HepG2 (cell line): ENCODE data around the gene TUBB4B. TPM values are rescaled to one million over a fixed set of nuclear protein-coding genes. Genes with fewer than 3 reads are reported as not detected.

Experiments used
- ATAC-seq: fragments of 200-7000 bp; cut with Tn5 transposase; 3 replicates; pipeline ENCODE4 v1.9.1; 2020; ENCODE audit warnings: mild to moderate bottlenecking, moderate library complexity
- BruUV-seq: library from RNA; stranded (reverse); fragments of 400-500 nt; replicated peaks from 2 replicates; lab custom pipeline; 2021; lab: Mats Ljungman, UMichigan
- CTCF ChIA-PET: fragments of 300-600 bp; formaldehyde crosslinking; extraction: SDS; loops from one replicate; lab custom pipeline; 2021; ENCODE audit warnings: low total read pairs, inconsistent platforms, low intra/inter-chr PET ratio; lab: Yijun Ruan, JAX
- POLR2A ChIA-PET: fragments of 350-600 bp; sonication (Branson Sonifier 250); formaldehyde crosslinking; loops from one replicate; lab custom pipeline; 2020; ENCODE audit warnings: antibody characterized with exemption, inconsistent platforms; lab: Yijun Ruan, JAX
- DNase-seq: peaks from one replicate; pipeline ENCODE4 v3.0.0-alpha.2; 2015; ENCODE audit warnings: low spot score
- FAIRE-seq: peaks from 3 replicates; lab custom pipeline; 2011; peaks lifted over from hg19 to GRCh38; lab: Jason Lieb, UNC
- H2AFZ ChIP-seq: one replicate; pipeline ENCODE4 v1.6.1; 2011; ENCODE audit warnings: low read length, inconsistent platforms
- H3K27ac ChIP-seq: fragments of 300-600 bp; 3 replicates; pipeline ENCODE4 v1.8.0; 2011; ENCODE audit warnings: mixed run types, mild to moderate bottlenecking, mixed read lengths, low read length, inconsistent platforms; ENCODE audit not compliant: insufficient read depth; ENCODE audit errors: extremely low read length
- H3K27me3 ChIP-seq, 2 experiments: fragments of 200-600 bp in 1 of 2; 2 replicates in 1 of 2; 3 replicates in 1 of 2; pipeline versions ENCODE4 v1.6.0 to v1.8.0; 2011; ENCODE audit warnings: low read length in 2 of 2, mild to moderate bottlenecking in 2 of 2, moderate library complexity in 2 of 2, inconsistent platforms in 1 of 2; ENCODE audit not compliant: insufficient read depth in 2 of 2, control insufficient read depth in 1 of 2
- H3K36me3 ChIP-seq, 2 experiments: fragments of 200-600 bp in 1 of 2; replicated peaks in 1 of 2; 2 replicates in 1 of 2; 3 replicates in 1 of 2; pipeline versions ENCODE4 v1.5.1 to v1.8.0; 2011; ENCODE audit warnings: low read length in 2 of 2, inconsistent platforms in 1 of 2; ENCODE audit not compliant: insufficient read depth in 2 of 2, control insufficient read depth in 1 of 2
- H3K4me1 ChIP-seq: 2 replicates; pipeline ENCODE4 v1.5.1; 2012; ENCODE audit warnings: low read length, inconsistent platforms; ENCODE audit not compliant: insufficient read depth
- H3K4me2 ChIP-seq: 2 replicates; pipeline ENCODE4 v1.6.0; 2011; ENCODE audit warnings: low read depth, low read length, inconsistent platforms
- H3K4me3 ChIP-seq, 3 experiments: fragments of 200-600 bp in 1 of 3; sonication (generic), shearing (Covaris generic) in 1 of 3; replicated peaks in 1 of 3; 2 replicates each; pipeline ENCODE4 v1.5.1; 2011 to 2016; ENCODE audit warnings: low read length in 3 of 3, inconsistent platforms in 2 of 3, low read depth in 2 of 3, mild to moderate bottlenecking in 2 of 3, control low read depth in 1 of 3, mixed read lengths in 1 of 3; ENCODE audit not compliant: insufficient read depth in 1 of 3
- H3K79me2 ChIP-seq: one replicate; pipeline ENCODE4 v1.6.1; 2011; ENCODE audit warnings: low read length, inconsistent platforms; ENCODE audit not compliant: insufficient read depth
- H3K9ac ChIP-seq: 2 replicates; pipeline ENCODE4 v1.6.0; 2011; ENCODE audit warnings: mild to moderate bottlenecking, low read depth, low read length, inconsistent platforms; ENCODE audit not compliant: insufficient read depth
- H3K9me3 ChIP-seq: 2 replicates; pipeline ENCODE4 v1.5.1; 2012; ENCODE audit warnings: mild to moderate bottlenecking, low read length
- H4K20me1 ChIP-seq: 2 replicates; pipeline ENCODE4 v1.6.0; 2011; ENCODE audit warnings: inconsistent platforms, mild to moderate bottlenecking, low read length, moderate library complexity; ENCODE audit not compliant: insufficient read depth
- AFF4 ChIP-seq: sonication (generic); formaldehyde crosslinking; IDR thresholded peaks from 2 replicates; pipeline ENCODE4 v1.4.0; 2020; ENCODE audit warnings: missing genetic modification reagents
- GABPB1 ChIP-seq: IDR thresholded peaks from 2 replicates; pipeline ENCODE4 v1.6.1; 2016; ENCODE audit warnings: mild to moderate bottlenecking, missing genetic modification reagents, moderate library complexity, missing compliant biosample characterization
- HNRNPL ChIP-seq: fragments of 200-400 bp; formaldehyde crosslinking; IDR thresholded peaks from 2 replicates; pipeline ENCODE4 v1.6.1; 2017; ENCODE audit warnings: mild to moderate bottlenecking, low read depth, low read length
- KAT8 ChIP-seq: IDR thresholded peaks from 2 replicates; pipeline ENCODE4 v1.6.1; 2016; ENCODE audit warnings: missing genetic modification reagents, missing compliant biosample characterization
- RXRB ChIP-seq: IDR thresholded peaks from 2 replicates; pipeline ENCODE4 v1.6.1; 2016; ENCODE audit warnings: borderline replicate concordance, missing genetic modification reagents, missing compliant biosample characterization
- SMC3 ChIP-seq: IDR thresholded peaks from 2 replicates; pipeline ENCODE4 v1.6.1; 2011; ENCODE audit warnings: low read length, improper control_type of control experiment
- XRCC5 ChIP-seq: fragments of 200-400 bp; formaldehyde crosslinking; optimal IDR thresholded peaks from 2 replicates; pipeline ENCODE3; 2017; ENCODE audit warnings: mild to moderate bottlenecking, low read length
- ZNF567 ChIP-seq: sonication (generic); formaldehyde crosslinking; IDR thresholded peaks from 2 replicates; pipeline ENCODE4 v1.8.1; 2023; ENCODE audit warnings: mild to moderate bottlenecking, missing genetic modification reagents, borderline replicate concordance
- ZNF749 ChIP-seq: sonication (generic); formaldehyde crosslinking; IDR thresholded peaks from 2 replicates; pipeline ENCODE4 v1.8.0; 2022; ENCODE audit warnings: mild to moderate bottlenecking, missing genetic modification reagents, moderate library complexity, borderline replicate concordance
- ZSCAN30 ChIP-seq: sonication (generic); formaldehyde crosslinking; IDR thresholded peaks from 2 replicates; pipeline ENCODE4 v1.5.0; 2020; ENCODE audit warnings: mild to moderate bottlenecking, missing genetic modification reagents
- WGBS: methylation state at CpG from one replicate; pipeline ENCODE4 v1.1.6; 2017; ENCODE audit warnings: low lambda C conversion rate; 5-methylcytosine and 5-hydroxymethylcytosine counted together
- in situ Hi-C: cut with HindIII; loops from 2 replicates; pipeline ENCODE4 v1.10.0; 2017; ENCODE audit warnings: low pct_unique_long_range_greater_than_20kb; ENCODE audit not compliant: extremely low pct_ligation_motif_present
- intact Hi-C: fragments of 100-400 bp; cut with micrococcal nuclease; formaldehyde crosslinking; loops from one replicate; pipeline ENCODE4 v1.10.0; 2022; ENCODE audit not compliant: unreplicated experiment
- polyA plus RNA-seq, 8 experiments: library from polyadenylated mRNA; depleted of rRNA in 3 of 8; stranded (reverse) in 7 of 8; unstranded in 1 of 8; fragments of >200 nt; fragmentation: Illumina TruSeq in 4 of 8; extraction: Trizol in 4 of 8; gene quantifications; 2 replicates each; pipeline versions ENCODE4 v1.2.1 to v1.2.3, GENCODE V29; 2011 to 2016; ENCODE audit warnings: low read depth in 4 of 8, missing spikeins in 1 of 8, mixed read lengths in 1 of 8; ENCODE audit not compliant: insufficient read depth in 1 of 8
- total RNA-seq, 5 experiments: library from RNA; depleted of rRNA; stranded (reverse); fragments of >200 nt; fragmentation: Illumina TruSeq; extraction: Trizol; gene quantifications; 2 replicates each; pipeline ENCODE4 v1.2.3, GENCODE V29; 2016; ENCODE audit warnings: low read depth in 1 of 5
- TF ChIP-seq, protein P1 (sequence below): sonication (generic); formaldehyde crosslinking; IDR thresholded peaks from 2 replicates; pipeline ENCODE4 v1.9.0; 2021; ENCODE audit warnings: missing genetic modification reagents, borderline replicate concordance
- TF ChIP-seq, protein P2 (sequence below): sonication (generic); formaldehyde crosslinking; conservative IDR thresholded peaks from 2 replicates; pipeline ENCODE4 v1.8.0; 2022; ENCODE audit warnings: low read depth, missing genetic modification reagents
- TF ChIP-seq, protein P3 (sequence below): sonication (generic); formaldehyde crosslinking; IDR thresholded peaks from 2 replicates; pipeline ENCODE4 v1.5.0; 2020; ENCODE audit warnings: mild to moderate bottlenecking, missing genetic modification reagents, moderate library complexity

TUBB4B gene
- total and polyA plus RNA-seq, 2 of the 13 experiments (the other 11 are each of a cell fraction or from before 2014, with no cell fraction given), result 182 to 412 TPM

DNA sequence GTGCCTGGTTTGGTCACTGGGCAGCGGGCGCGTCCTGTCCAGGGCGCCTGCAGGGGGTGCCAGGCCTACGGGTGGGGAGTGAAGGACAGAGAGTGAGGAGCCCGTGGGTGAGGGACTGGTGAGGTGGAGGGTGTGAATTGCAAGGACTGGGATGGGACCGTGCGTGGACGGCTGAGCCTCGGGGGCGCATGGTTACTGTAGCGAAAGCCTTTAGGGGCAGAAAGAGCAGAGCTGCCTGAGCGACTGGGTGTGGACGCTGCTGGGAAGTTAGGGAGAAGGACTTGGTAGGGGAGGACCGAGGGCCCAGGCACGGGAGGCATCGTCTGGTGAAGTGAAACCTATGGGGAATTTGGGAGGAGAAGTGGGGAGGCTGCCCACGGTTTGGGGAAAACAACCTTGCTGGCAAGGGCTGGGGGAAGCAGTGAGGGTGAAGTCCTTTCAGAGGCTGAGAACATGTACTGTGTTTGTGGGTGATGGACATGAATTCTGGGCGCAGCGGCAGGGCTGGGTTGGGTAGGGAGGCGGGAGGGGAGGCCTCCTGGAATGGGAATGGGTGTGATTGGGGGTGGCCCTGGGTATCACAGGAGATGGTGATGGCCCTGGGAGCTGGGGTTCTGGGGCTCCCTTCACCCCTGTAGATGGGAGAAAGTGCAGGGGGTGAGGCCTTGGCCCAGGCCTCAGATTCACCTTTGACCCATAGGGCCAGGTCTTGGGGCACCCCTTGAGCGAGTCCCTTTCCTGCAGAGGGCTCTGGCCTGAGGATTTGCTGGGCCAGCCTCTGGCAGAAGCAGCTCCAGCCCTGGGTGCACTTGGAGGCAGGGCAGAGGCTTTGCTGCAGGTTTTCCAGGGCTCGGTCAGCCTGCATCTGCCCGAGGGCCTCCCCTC lies 34.7 kb downstream of the TUBB4B start:
- H3K4me2 ChIP-seq, result peak overlapping the region; percentile 88
- no TSS peak for BruUV-seq
- CTCF ChIA-PET, result no interaction called here
- no peaks in the 10 kb centered on the region for H3K9me3 ChIP-seq
- no peak for DNase-seq
- H3K4me1 ChIP-seq, result peaks cover 21% of the 10 kb centered on the region
- peaks cover 6% of the 10 kb centered on the region for H3K79me2 ChIP-seq
- 67% methylated on average over 21 of the region's 24 CpGs for WGBS
- H3K9ac ChIP-seq, result peak overlapping the region; percentile 82
- H3K27ac ChIP-seq, result peak overlapping the region; percentile 90
- in situ Hi-C loops, result no loop called here
- POLR2A ChIA-PET, result interaction anchor here (0.7 to 2.8 kb wide), 12 partner anchors 8 to 189 kb away, joined by 3 to 78 read pairs (median 10); partner anchors contain the start of genes ENTPD8, MAN1B1, NELFB and STPG3
- H2AFZ ChIP-seq, result no peak overlapping the region
- no peak for FAIRE-seq
- peak overlapping the region; percentile 58 to 88 (median 87); a peak in 5 of 6 replicates for H3K4me3 ChIP-seq
- no peaks in the 10 kb centered on the region for H4K20me1 ChIP-seq
- peak; percentile 22 for ATAC-seq
- H3K36me3 ChIP-seq, result peaks cover 7 to 19% of the 10 kb centered on the region in 2 experiments; a peak in 4 of 5 replicates
- no peaks in the 10 kb centered on the region; a peak in 1 of 5 replicates for H3K27me3 ChIP-seq
- intact Hi-C loops, result no loop called here
- no peak for TF ChIP-seq AFF4 (CRISPR knock-in tag)
- TF ChIP-seq ZNF567 (CRISPR knock-in tag), result no peak
- TF ChIP-seq KAT8 (CRISPR knock-in tag), result no peak
- TF ChIP-seq, protein P1, sequence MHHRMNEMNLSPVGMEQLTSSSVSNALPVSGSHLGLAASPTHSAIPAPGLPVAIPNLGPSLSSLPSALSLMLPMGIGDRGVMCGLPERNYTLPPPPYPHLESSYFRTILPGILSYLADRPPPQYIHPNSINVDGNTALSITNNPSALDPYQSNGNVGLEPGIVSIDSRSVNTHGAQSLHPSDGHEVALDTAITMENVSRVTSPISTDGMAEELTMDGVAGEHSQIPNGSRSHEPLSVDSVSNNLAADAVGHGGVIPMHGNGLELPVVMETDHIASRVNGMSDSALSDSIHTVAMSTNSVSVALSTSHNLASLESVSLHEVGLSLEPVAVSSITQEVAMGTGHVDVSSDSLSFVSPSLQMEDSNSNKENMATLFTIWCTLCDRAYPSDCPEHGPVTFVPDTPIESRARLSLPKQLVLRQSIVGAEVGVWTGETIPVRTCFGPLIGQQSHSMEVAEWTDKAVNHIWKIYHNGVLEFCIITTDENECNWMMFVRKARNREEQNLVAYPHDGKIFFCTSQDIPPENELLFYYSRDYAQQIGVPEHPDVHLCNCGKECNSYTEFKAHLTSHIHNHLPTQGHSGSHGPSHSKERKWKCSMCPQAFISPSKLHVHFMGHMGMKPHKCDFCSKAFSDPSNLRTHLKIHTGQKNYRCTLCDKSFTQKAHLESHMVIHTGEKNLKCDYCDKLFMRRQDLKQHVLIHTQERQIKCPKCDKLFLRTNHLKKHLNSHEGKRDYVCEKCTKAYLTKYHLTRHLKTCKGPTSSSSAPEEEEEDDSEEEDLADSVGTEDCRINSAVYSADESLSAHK (CRISPR knock-in tag), result no peak
- TF ChIP-seq, protein P2, sequence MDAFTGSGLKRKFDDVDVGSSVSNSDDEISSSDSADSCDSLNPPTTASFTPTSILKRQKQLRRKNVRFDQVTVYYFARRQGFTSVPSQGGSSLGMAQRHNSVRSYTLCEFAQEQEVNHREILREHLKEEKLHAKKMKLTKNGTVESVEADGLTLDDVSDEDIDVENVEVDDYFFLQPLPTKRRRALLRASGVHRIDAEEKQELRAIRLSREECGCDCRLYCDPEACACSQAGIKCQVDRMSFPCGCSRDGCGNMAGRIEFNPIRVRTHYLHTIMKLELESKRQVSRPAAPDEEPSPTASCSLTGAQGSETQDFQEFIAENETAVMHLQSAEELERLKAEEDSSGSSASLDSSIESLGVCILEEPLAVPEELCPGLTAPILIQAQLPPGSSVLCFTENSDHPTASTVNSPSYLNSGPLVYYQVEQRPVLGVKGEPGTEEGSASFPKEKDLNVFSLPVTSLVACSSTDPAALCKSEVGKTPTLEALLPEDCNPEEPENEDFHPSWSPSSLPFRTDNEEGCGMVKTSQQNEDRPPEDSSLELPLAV (CRISPR knock-in tag), result no peak
- no peak for TF ChIP-seq RXRB (CRISPR knock-in tag)
- peak; percentile 82; the same call in 1 of the 2 replicates for TF ChIP-seq HNRNPL
- TF ChIP-seq, protein P3, sequence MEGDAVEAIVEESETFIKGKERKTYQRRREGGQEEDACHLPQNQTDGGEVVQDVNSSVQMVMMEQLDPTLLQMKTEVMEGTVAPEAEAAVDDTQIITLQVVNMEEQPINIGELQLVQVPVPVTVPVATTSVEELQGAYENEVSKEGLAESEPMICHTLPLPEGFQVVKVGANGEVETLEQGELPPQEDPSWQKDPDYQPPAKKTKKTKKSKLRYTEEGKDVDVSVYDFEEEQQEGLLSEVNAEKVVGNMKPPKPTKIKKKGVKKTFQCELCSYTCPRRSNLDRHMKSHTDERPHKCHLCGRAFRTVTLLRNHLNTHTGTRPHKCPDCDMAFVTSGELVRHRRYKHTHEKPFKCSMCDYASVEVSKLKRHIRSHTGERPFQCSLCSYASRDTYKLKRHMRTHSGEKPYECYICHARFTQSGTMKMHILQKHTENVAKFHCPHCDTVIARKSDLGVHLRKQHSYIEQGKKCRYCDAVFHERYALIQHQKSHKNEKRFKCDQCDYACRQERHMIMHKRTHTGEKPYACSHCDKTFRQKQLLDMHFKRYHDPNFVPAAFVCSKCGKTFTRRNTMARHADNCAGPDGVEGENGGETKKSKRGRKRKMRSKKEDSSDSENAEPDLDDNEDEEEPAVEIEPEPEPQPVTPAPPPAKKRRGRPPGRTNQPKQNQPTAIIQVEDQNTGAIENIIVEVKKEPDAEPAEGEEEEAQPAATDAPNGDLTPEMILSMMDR (CRISPR knock-in tag), result 0 out of 2 replicates have a peak, but pooled peaks have one; percentile 21
- no peak for TF ChIP-seq ZSCAN30 (CRISPR knock-in tag)
- no peak for TF ChIP-seq GABPB1
- TF ChIP-seq SMC3, result no peak
- TF ChIP-seq XRCC5, result peak; percentile 18
- no peak for TF ChIP-seq ZNF749
